Liver (tissue), 9 donors: ENCODE measurements around the gene DPYD. TPM values are rescaled to one million over a fixed set of nuclear protein-coding genes. Genes with fewer than 3 reads are reported as not detected.

Experiments
- DNase-seq: peaks from one replicate; pipeline ENCODE4 v3.0.0-alpha.2; 2017; ENCODE audit warnings: low spot score
- H3K27ac ChIP-seq, 2 donors: one replicate each; pipeline ENCODE4 v1.7.0; 2013; ENCODE audit warnings: inconsistent platforms in 2 of 2, low read length in 2 of 2, control low read depth in 1 of 2, low read depth in 1 of 2, mild to moderate bottlenecking in 1 of 2
- H3K27me3 ChIP-seq, 4 donors: one replicate each; pipeline versions ENCODE4 v1.6.1 to v1.7.0; 2013; ENCODE audit warnings: low read length in 3 of 4, inconsistent platforms in 1 of 4, mild to moderate bottlenecking in 1 of 4, moderate library complexity in 1 of 4; ENCODE audit not compliant: control insufficient read depth in 4 of 4, insufficient read depth in 4 of 4
- H3K36me3 ChIP-seq, 4 donors: one replicate each; pipeline versions ENCODE4 v1.6.1 to v1.7.0; 2013; ENCODE audit warnings: low read length in 3 of 4, mild to moderate bottlenecking in 3 of 4, low read depth in 1 of 4, moderate library complexity in 1 of 4; ENCODE audit not compliant: control insufficient read depth in 4 of 4, insufficient read depth in 3 of 4
- H3K4me1 ChIP-seq, 4 donors: one replicate each; pipeline versions ENCODE4 v1.6.1 to v1.7.0; 2013; ENCODE audit warnings: low read length in 3 of 4, mild to moderate bottlenecking in 3 of 4, moderate library complexity in 1 of 4; ENCODE audit not compliant: control insufficient read depth in 4 of 4, insufficient read depth in 4 of 4
- H3K4me3 ChIP-seq, 3 donors: one replicate each; pipeline versions ENCODE4 v1.6.1 to v1.7.0; 2013; ENCODE audit warnings: low read length in 3 of 3, control low read depth in 1 of 3, low read depth in 1 of 3, mild to moderate bottlenecking in 1 of 3
- H3K9ac ChIP-seq, 2 donors: one replicate each; pipeline ENCODE4 v1.7.0; 2013; ENCODE audit warnings: low read length in 2 of 2, mild to moderate bottlenecking in 2 of 2, moderate library complexity in 2 of 2, control low read depth in 1 of 2, low read depth in 1 of 2
- H3K9me3 ChIP-seq, 4 donors: one replicate each; pipeline versions ENCODE4 v1.6.1 to v1.7.0; 2013; ENCODE audit warnings: low read length in 3 of 4; ENCODE audit not compliant: control insufficient read depth in 4 of 4
- ATF3 ChIP-seq: IDR thresholded peaks from 2 replicates; pipeline ENCODE4 v1.6.1; 2016; ENCODE audit warnings: antibody characterized with exemption
- CTCF ChIP-seq: fragments of 150-350 bp; IDR thresholded peaks from 2 replicates; pipeline ENCODE4 v1.5.1; 2017; ENCODE audit warnings: improper control_type of control experiment, low read depth, low read length; ENCODE audit not compliant: missing input control
- EGR1 ChIP-seq, 2 donors: IDR thresholded peaks; 2 replicates each; pipeline ENCODE4 v1.6.1; 2016 to 2018; ENCODE audit warnings: antibody characterized with exemption in 2 of 2, low read depth in 2 of 2
- FOXA1 ChIP-seq: IDR thresholded peaks from 2 replicates; pipeline ENCODE4 v1.6.1; 2016; ENCODE audit warnings: antibody characterized with exemption
- FOXA2 ChIP-seq: IDR thresholded peaks from 2 replicates; pipeline ENCODE4 v1.6.1; 2016; ENCODE audit warnings: antibody characterized with exemption
- GABPA ChIP-seq, 2 donors: IDR thresholded peaks in 1 of 2; conservative IDR thresholded peaks in 1 of 2; 2 replicates each; pipeline ENCODE4 v1.6.1; 2016; ENCODE audit warnings: antibody characterized with exemption in 2 of 2, mild to moderate bottlenecking in 1 of 2, moderate library complexity in 1 of 2
- HNF4G ChIP-seq: IDR thresholded peaks from 2 replicates; pipeline ENCODE4 v1.6.1; 2016; ENCODE audit warnings: antibody characterized with exemption
- JUND ChIP-seq, 2 donors: IDR thresholded peaks; 2 replicates each; pipeline ENCODE4 v1.6.1; 2016; ENCODE audit warnings: antibody characterized with exemption in 2 of 2
- MAX ChIP-seq: IDR thresholded peaks from 2 replicates; pipeline ENCODE4 v1.6.1; 2016; ENCODE audit warnings: antibody characterized with exemption
- NR2F2 ChIP-seq: IDR thresholded peaks from 2 replicates; pipeline ENCODE4 v1.6.1; 2016; ENCODE audit warnings: antibody characterized with exemption
- RAD21 ChIP-seq, 2 donors: IDR thresholded peaks; 2 replicates each; pipeline ENCODE4 v1.6.1; 2016; ENCODE audit warnings: antibody characterized with exemption in 2 of 2, mild to moderate bottlenecking in 2 of 2
- REST ChIP-seq: IDR thresholded peaks from 2 replicates; pipeline ENCODE4 v1.6.1; 2016; ENCODE audit warnings: antibody characterized with exemption, mild to moderate bottlenecking
- RXRA ChIP-seq, 2 donors: IDR thresholded peaks; 2 replicates each; pipeline ENCODE4 v1.6.1; 2017 to 2018; ENCODE audit warnings: antibody characterized with exemption in 2 of 2, mild to moderate bottlenecking in 1 of 2
- TAF1 ChIP-seq: conservative IDR thresholded peaks from 2 replicates; pipeline ENCODE4 v1.6.1; 2016; ENCODE audit warnings: antibody characterized with exemption, mild to moderate bottlenecking
- YY1 ChIP-seq: IDR thresholded peaks from 2 replicates; pipeline ENCODE4 v1.6.1; 2016; ENCODE audit warnings: antibody characterized with exemption, mild to moderate bottlenecking
- WGBS: extraction: QIAGEN DNeasy Blood & Tissue Kit; methylation state at CpG from one replicate; pipeline ENCODE4 v1.1.7; 2013; 5-methylcytosine and 5-hydroxymethylcytosine counted together
- polyA plus RNA-seq, 2 donors: library from polyadenylated mRNA; stranded (reverse) in 1 of 2; unstranded in 1 of 2; fragments of 200-250 nt in 1 of 2; fragments of >200 nt in 1 of 2; fragmentation: Nextera tagmentation in 1 of 2; extraction: Ambion mirVana in 1 of 2; gene quantifications; one replicate each; pipeline versions ENCODE4 v1.2.1 to v1.2.3, GENCODE V29; 2013 to 2015
- total RNA-seq, 2 donors: library from RNA; depleted of rRNA; stranded (reverse); fragments of >200 nt; gene quantifications; one replicate each; pipeline ENCODE4 v1.2.3, GENCODE V29; 2014
- donor health status: healthy.
- donor health status: healthy.
- donor health status: healthy.
- donor health status: healthy.
- donor health status: healthy.

The DPYD gene
- total and polyA plus RNA-seq, 4 donors = 16.2 to 142 (median 47.0) TPM

GRCh38 chr1:97727029-97727428 is 193.8 kb downstream of the DPYD start:
- DNase-seq = no peak
- no peak overlapping the region for H3K27ac ChIP-seq
- no peaks in the 10 kb centered on the region for H3K36me3 ChIP-seq

GRCh38 chr1:97726386-97726785 is 194.4 kb downstream of the DPYD start:
- DNase-seq = no peak
- TF ChIP-seq ATF3 (no peak), CTCF (no peak), RXRA (IDR thresholded peaks at IDR 0.05) (no peak), HNF4G (no peak), JUND (IDR thresholded peaks at IDR 0.05) (no peak), FOXA2 (no peak), GABPA (IDR thresholded peaks at IDR 0.05 in 1 of 2, conservative IDR thresholded peaks at IDR 0.05 in 1 of 2) (no peak)
- Histone ChIP-seq H3K4me1 (no peaks in the 10 kb centered on the region), H3K36me3 (peaks cover 0 to under 1% (median under 1%) of the 10 kb centered on the region in 4 donors), H3K9me3 (no peaks in the 10 kb centered on the region), H3K9ac (no peak overlapping the region), H3K27ac (no peak overlapping the region), H3K27me3 (no peaks in the 10 kb centered on the region), H3K4me3 (no peak overlapping the region)

More at GRCh38 chr1:97727029-97727428, 193.8 kb downstream of the DPYD start:
- Histone ChIP-seq H3K27me3 (no peaks in the 10 kb centered on the region), H3K4me3 (no peak overlapping the region), H3K4me1 (no peaks in the 10 kb centered on the region), H3K9ac (no peak overlapping the region), H3K9me3 (no peaks in the 10 kb centered on the region)
- TF ChIP-seq RXRA (IDR thresholded peaks at IDR 0.05) (no peak), ATF3 (no peak), FOXA2 (no peak), GABPA (IDR thresholded peaks at IDR 0.05 in 1 of 2, conservative IDR thresholded peaks at IDR 0.05 in 1 of 2) (no peak), EGR1 (IDR thresholded peaks at IDR 0.05; ENCODE audit: low read depth in 2 of 2) (no peak), NR2F2 (no peak), FOXA1 (no peak), YY1 (no peak), HNF4G (no peak), RAD21 (IDR thresholded peaks at IDR 0.05) (no peak), MAX (no peak), TAF1 (no peak), CTCF (no peak), JUND (IDR thresholded peaks at IDR 0.05) (no peak)

GRCh38 chr1:97721221-97721620 is 199.6 kb downstream of the DPYD start:
- Histone ChIP-seq H3K4me1 (no peaks in the 10 kb centered on the region), H3K27me3 (no peaks in the 10 kb centered on the region), H3K4me3 (no peak overlapping the region), H3K9ac (no peak overlapping the region), H3K9me3 (no peaks in the 10 kb centered on the region), H3K27ac (no peak overlapping the region), H3K36me3 (peaks cover 0 to 17% (median 2%) of the 10 kb centered on the region in 4 donors)
- WGBS = 96% methylated on average over 2 of the region's 2 CpGs
- no peak for DNase-seq
- TF ChIP-seq REST (no peak), YY1 (no peak), ATF3 (no peak), CTCF (no peak), GABPA (IDR thresholded peaks at IDR 0.05 in 1 of 2, conservative IDR thresholded peaks at IDR 0.05 in 1 of 2) (no peak), RAD21 (IDR thresholded peaks at IDR 0.05) (no peak)
